Measurements from ENCODE around the gene ALG5.

The ALG5 gene

GRCh38 chr13:36999054-36999714 lies at the start of gene ALG5:
TSS of gene ALG5 (minus strand) at chr13:36999340. CDS start at chr13:36999300, 40 bp downstream.
- peak; percentile 82 to 91 for DNase-seq

DNA sequence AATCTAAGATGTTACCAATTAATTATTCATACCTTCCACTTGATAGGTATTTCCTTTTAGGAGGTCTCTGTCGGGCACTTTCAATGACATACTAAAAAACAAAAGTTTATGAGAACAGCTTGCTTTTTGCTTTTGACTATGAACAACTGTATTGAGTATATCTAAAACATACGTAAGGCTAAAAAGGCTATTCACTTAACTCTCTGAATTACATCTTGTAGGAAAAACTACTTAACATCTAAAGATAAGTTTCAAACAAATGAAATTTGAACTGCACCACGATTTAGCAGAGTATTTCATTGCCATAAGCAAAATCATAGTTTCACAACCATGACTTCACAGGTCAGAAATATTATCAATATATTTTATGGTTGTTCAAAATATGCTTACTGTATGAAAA lies 48.7 kb upstream of the ALG5 start:
- DNase-seq, result no peak

- DNase-seq, result no peak
These were observed 47.9 kb upstream of the ALG5 start for GRCh38 chr13:37047032-37047431.

DNA sequence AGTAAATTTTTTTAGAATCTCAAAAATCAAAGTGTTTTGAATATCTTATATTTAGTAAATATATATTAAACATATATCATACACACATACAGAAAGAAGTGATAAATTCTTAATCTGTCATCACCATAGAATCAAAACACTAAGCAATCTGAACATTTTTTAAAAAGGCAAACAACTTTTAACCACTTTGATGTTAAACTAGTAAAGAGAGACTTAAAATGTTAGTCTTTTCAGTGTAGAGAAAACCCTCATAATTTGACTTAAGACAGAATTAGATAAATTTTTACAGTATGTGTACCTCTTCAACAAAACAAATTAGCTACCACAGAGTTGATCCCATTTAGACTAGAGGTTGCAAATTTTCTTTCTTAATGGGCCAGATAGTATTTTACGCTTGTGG lies 46.9 kb upstream of the ALG5 start:
- DNase-seq, result no peak

DNA sequence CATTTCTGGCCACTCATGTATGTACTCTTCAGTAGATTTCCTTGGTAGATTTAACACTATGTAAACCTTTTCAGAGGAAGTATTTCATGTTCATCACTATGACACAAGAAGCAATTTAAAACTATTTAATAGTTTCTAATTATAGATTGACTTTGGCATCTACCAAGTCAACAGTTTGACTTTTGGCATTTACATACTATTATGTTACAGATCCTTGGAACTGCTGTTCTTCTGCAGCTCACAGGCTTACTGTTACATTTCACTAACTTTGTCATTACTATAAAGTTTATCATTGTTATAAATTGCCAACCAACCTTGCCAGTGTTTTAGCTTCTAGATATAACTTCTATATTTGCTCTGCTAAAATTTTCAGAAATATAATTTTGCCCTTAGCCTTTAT lies 41.6 kb upstream of the ALG5 start:
- DNase-seq, result no peak

GRCh38 chr13:37039896-37040295 lies 40.8 kb upstream of the ALG5 start:
- no peak for DNase-seq

DNA sequence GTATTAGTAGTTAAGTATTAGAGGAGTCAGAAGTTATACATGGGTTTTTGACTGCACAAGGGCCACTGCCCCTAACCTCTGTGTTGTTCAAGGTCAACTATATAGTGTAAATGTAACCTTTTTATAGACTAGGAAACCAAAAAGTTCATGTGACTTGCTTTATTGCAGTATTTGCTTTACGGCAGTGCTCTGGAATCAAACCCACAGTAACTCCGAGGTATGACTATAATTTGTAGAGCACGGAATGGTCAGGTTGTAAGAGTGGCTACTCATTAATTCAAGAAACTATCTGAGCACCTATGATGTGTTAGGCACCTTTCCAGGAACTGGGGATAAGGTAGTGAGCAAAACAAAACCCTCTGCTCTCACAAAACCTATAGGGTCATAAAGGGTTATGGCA lies 38.1 kb upstream of the ALG5 start:
- no peak for DNase-seq

DNA sequence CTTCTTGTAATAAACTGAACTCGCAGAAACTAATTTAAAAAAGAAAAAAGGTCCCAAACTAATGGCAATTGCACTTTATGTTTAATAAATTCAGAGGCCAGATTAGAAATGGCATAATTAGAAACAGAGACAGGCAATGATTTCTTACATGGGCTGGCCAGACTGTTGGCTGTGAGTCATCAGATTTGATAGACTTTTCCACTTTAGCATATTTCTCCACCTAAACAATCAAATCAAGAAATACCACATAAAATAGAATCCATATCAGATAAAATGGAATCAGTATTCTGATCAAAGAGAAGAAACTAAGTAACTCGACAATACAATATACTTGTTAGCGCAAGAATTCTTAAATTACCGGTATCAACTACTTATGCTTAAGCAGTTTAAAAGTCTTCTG lies 30.5 kb upstream of the ALG5 start:
- no peak for DNase-seq

- no peak for DNase-seq
These were observed 28.5 kb upstream of the ALG5 start for GRCh38 chr13:37027639-37028038.

GRCh38 chr13:37026771-37027170 lies 27.6 kb upstream of the ALG5 start:
- no peak for DNase-seq

GRCh38 chr13:37023871-37024270 lies 24.7 kb upstream of the ALG5 start:
- DNase-seq, result no peak

GRCh38 chr13:37014609-37015008 lies 15.5 kb upstream of the ALG5 start:
- DNase-seq, result no peak

GRCh38 chr13:37011788-37012187 lies 12.6 kb upstream of the ALG5 start:
- DNase-seq, result no peak

GRCh38 chr13:37011002-37011401 lies 11.9 kb upstream of the ALG5 start:
- DNase-seq, result no peak

DNA sequence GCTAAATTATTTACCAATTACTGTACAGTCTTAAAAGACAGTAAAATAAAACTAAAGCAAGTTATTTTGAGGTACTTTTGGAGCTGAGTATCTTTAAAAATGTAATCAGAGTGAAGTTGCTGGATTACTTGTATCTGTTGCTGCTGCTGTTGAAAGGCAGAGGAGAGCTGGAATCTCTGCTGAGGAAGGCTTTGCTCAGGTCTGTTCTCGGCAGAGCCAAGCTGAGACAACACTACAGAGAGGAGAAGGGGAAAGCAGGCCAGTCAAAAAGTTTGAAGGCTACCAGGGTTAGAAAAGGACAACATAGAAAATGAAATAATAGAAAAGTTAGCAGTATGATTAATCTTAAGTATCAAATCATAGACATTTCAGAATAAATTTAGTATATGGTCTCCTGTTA lies 11.3 kb upstream of the ALG5 start:
- DNase-seq, result no peak

DNA sequence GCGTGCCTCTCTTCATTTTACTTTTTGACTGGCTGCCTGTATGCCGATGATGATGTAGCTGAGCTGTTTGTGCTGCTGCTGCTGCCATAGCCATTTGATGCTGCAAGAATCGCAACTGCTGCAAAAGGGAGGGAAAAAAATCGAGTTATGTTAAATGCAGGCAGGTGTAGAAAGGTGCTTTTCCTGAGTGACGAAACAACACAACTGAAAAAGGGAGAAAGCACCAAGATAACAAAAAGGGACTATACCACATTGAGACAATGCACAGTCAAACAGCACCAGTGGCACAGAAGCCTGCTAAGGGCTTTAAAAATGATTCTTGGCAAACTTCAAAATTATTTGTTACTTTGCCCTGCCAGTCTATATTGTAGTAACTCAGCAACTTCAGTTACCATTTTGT lies 10.6 kb upstream of the ALG5 start:
- no peak for DNase-seq

DNA sequence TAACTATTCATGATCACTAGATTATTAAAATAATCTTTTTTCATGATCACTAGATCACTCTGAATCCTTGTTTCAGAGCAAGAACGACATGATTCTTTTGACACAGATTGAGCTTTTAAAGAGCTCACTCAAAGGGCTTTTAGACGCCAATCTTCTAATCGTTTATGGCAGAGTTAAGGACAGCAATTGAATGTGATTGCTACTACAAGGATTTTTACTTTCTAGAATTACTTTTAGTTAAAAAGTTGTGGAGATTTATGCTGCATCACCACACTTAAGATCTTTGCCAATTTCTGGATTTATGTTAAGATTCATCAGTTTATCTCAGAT lies 2.7 kb upstream of the ALG5 start:
- DNase-seq, result no peak

- no peak for DNase-seq
These were observed 507 bp downstream of the ALG5 start for GRCh38 chr13:36998624-36999041.

DNA sequence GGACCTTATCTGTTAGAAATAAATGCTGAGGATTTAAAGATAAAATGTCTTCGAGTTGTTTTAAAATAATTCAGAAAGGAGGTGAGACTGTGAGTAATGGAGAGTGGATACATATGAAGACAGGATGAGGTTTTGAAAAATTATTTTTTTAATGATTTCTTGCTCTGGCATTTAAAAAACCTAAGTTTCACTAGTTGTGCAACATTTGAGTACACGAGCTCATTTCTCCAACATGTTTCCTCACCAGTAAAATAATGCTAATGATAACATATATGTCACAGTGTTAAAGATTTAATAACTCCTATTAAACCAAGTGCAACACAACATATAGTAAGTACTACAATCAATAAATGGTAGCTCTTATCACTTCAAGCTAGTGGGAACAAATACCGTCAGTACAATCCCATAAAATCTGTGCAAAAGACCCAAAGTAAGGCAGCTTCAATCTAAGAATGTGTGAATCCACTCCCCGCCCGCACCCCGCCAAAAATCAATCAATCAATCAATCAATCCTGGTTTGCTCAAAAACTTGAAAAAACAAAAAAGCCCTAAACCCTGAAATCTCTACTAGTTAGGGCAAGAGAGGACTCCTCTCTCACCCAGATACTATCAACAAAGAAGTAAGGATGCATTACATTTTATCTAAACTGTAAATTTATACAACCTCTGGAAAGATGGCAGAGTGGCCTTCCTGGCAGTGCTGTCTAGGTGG lies 1.3 kb downstream of the ALG5 start:
- DNase-seq, result no peak

DNA sequence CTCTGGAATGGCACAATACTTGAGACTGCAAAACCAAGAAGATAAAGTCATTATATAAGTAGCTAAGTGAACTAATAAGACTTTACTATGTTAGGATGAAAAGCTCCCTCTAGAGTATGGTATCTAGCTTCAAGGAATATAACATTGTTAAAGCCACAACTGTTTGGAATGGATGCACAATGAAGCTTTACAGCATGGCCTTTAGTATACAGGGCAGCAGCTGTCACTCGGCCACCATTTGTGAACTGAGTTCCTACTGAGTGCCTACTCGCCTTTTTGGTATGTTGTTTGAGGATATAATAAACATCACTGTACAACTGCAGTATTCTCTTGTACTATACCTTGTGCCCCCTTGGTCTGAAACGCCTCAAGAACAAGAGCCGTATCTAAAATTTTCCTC lies 6.8 kb downstream of the ALG5 start:
- DNase-seq, result no peak

GRCh38 chr13:36986462-36987240 lies 12.5 kb downstream of the ALG5 start:
- DNase-seq, result no peak

- peak in 1 of 2 experiments; percentile 39 for DNase-seq
These were observed 17.9 kb downstream of the ALG5 start for GRCh38 chr13:36981156-36981743.

- no peak for DNase-seq
These were observed 19.6 kb downstream of the ALG5 start for GRCh38 chr13:36979361-36980050.
